Hindlimb muscle (tissue), 1 donor: ENCODE data around the gene SLC31A2. TPM values are rescaled to one million over a fixed set of nuclear protein-coding genes. Genes with fewer than 3 reads are reported as not detected.

Experiments
- DNase-seq: peaks from one replicate; pipeline ENCODE4 v3.0.0-alpha.2; 2013
- polyA plus RNA-seq: library from polyadenylated mRNA; unstranded; fragments of 120-200 nt; gene quantifications from one replicate; pipeline ENCODE4 v1.2.1, GENCODE V29; 2013; ENCODE audit not compliant: insufficient read length

The SLC31A2 gene
- polyA plus RNA-seq, 1 donor, result 3.3 TPM

- no peak for DNase-seq
These were observed 1.2 kb downstream of the SLC31A2 start for GRCh38 chr9:113151696-113152630.

DNA sequence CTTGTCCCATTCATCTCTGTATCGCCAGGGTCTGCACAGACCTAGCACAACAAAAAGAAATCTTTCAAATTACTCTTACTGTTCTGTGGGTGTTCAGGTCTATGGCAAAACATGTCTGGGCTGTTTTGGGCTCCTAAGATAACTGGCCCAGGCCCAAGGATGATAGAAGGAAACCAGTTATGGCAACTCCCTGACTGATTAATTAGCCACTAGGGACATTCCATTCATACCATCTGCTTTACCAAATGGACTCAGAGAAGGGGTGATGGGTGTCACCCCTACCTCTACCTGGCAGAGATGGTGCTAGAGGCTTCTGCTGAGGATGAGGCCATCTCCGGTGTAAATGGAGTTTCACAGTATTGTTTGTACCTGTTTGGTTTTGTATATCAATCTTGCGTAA is 1.9 kb downstream of the SLC31A2 start:
- no peak for DNase-seq

DNA sequence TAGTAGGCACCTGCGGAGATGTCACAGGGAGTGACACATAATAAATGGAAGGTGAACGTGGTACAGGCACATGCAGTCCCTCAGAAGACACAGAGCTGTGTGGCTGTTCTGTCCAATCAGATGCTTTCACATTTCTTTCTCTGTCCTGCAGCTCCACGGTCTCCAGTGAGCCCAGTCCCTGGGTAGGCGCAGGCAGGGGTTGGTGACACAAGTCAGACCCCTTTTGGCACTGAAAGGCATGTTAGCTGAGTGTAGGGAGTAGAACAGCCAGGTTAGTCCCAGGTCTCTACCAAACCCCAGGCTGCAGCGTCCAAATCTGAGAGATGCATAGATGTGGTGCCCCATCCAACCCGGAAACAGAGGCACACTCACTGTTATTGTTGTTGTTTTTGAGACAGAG is 2.8 kb downstream of the SLC31A2 start:
- no peak for DNase-seq

GRCh38 chr9:113154471-113154870 is 3.7 kb downstream of the SLC31A2 start:
- no peak for DNase-seq

GRCh38 chr9:113154946-113155345 is 4.1 kb downstream of the SLC31A2 start:
- no peak for DNase-seq

DNA sequence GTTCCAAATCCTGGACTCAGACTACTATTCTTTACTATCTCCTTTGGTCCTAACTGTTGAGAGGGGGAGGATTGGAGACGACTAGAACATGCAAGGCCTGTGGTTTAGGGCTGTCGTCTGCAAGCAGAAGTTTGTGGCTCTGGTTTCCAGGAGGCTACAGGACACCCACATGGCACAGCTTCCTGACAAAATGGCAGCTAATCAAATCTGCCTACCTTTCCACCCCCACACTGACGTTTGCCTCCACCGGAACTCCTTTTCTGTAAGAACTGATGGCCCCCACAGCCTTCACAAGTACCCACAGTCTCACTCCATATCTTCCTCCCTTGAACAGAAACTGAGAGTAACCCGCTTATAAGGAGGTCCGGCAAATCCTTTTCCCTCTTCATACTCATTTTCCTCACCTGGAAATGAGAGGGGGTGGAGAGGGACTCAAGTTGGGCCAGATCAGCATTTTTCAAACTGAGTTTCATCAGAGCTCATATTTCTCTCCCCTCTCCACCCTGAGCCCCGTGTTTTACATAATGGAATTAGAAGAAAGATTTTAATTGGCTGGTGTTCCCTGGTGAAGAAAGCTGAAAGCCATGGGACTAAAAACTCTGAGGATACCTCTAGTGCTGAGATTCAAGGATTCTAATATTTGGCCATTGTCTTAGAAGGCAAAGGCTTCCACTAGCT is 5.2 kb downstream of the SLC31A2 start:
- no peak for DNase-seq

- no peak for DNase-seq
These were observed 6.1 kb downstream of the SLC31A2 start for GRCh38 chr9:113156880-113157279.

DNA sequence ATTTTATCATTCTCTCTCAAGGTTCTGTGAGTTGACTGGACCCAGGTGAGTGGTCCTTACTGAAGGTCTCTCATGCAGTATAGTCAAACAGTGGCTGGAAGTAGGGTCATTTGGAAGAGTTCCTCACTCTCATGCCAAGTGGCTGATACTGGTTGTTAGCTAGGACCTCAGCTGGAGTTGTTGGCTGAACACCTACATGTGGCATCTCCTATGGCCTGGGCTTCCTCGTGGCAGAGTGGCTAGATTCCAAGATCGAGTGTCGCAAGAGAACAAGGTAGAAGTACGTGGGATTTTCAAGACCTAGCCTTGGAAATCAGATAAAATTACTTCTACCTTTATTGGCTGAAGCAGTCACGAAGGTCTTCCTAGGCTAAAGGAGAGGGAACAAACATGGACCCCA is 7.6 kb downstream of the SLC31A2 start:
- DNase-seq, result no peak

GRCh38 chr9:113160571-113160970 is 9.8 kb downstream of the SLC31A2 start:
- no peak for DNase-seq

DNA sequence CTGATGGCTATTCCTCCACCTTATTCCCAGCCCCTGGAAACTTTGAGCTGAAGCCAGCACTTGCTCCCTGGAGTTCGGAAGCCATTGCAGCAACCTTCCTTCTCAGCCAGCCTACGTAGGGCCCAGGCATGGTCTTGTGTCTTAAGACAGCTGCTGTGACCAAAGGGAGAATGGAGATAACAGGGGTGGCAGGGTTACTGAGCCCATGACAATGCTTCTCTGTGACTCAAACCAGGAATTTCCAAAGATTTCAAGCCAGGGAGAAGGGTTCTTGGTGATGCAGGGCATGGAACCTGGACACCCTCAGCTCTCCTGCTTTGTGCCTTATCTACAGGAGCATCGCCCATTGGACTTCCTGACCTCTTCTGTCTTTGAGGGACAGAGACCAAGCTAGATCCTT is 12.2 kb downstream of the SLC31A2 start:
- DNase-seq, result no peak

DNA sequence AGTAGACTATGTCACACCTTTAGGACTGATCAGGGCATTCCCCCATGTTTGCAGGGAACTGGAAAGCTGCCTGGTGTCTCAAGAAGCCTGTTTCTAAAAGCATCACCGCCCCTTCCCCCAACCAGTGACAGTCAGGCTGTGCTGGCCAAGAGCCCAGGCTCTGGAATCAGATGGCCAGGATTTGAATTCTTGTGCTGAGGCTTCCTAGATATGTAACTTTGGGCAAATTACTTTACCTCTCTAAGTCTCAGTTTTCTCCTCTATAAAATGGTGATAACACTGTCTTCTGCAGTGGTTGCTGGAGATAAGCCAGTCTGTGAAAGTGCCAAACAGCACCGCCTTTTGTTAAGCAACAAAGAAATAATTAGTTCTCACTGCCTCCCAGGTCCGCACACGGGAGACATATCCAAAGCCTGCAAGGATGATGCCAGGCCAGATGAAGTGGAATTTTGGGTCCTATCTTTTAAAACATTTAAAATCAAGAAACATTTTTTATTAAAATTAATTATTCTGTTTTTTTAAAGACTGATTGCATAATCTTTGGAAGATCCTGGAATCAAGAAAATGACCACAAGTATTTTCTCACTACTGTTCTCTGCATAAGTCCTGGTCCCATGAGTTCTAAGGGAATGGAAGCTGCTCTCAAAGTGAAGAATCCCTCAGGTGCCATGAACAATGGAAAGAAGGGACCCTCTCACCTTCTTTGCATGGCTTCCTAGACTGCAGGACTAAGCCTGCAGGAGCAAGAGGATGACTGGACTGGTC is 13.9 kb downstream of the SLC31A2 start:
- DNase-seq, result no peak

- no peak for DNase-seq
These were observed 15.2 kb downstream of the SLC31A2 start for GRCh38 chr9:113166039-113166438.

DNA sequence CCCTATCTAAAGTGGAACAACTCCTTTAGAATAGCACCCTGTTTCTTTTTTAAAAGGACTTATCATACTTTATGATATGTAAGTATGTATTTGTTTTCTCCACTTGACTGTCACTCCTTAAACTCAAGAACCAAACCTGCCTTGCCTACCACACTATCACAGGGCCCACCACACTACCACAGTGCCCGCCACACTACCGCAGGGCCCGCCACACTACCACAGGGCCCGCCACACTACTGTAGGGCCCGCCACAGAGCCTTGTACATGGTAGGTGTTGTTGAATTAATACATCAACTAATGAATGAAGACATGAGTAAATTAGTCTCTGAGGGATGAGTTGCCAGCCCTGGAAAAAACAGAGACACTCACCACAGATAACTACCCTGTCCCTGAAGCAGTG is 18.0 kb downstream of the SLC31A2 start:
- DNase-seq, result no peak

GRCh38 chr9:113173341-113173740 is 22.5 kb downstream of the SLC31A2 start:
- no peak for DNase-seq

GRCh38 chr9:113176803-113177202 is 26.0 kb downstream of the SLC31A2 start:
- DNase-seq, result no peak

- no peak for DNase-seq
These were observed 26.4 kb downstream of the SLC31A2 start for GRCh38 chr9:113177251-113177650.

DNA sequence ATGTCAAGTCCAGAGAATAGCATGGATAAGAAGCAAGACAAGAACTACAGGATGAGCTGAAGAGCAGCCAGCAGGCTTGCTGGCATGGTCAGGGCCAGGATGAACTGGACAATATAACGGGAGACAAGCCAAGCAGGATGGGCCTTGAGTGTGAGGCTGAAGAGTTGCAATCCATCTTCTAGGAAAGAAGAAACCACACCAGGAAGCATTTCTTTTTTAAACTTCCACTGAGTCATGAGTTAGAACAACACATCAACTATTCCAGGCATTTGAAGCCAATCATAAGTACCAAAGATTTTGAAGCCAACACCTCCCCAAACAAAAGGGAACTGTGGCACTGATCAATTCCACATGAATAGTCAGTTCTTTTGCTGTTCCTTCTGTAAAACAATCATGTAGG is 27.3 kb downstream of the SLC31A2 start:
- DNase-seq, result no peak

GRCh38 chr9:113179839-113180238 is 29.0 kb downstream of the SLC31A2 start:
- DNase-seq, result no peak

DNA sequence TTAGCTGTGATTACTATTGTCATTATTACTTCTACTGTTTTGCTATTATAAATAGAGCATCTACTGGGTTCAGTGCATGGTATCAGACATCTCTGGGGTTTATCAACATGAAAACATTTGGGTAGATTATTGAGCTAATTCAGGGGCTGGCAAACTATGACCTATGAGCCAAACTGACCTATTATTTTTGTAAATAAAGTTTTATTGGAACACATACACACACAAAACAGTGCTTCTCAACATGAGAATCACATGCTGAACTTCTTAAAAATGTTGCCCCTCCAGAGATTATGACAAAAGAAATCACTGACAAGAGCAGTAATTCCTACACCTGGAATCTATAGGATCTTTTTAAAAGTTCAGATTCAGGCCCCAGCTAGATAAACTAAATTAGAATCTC is 30.4 kb downstream of the SLC31A2 start:
- DNase-seq, result no peak

DNA sequence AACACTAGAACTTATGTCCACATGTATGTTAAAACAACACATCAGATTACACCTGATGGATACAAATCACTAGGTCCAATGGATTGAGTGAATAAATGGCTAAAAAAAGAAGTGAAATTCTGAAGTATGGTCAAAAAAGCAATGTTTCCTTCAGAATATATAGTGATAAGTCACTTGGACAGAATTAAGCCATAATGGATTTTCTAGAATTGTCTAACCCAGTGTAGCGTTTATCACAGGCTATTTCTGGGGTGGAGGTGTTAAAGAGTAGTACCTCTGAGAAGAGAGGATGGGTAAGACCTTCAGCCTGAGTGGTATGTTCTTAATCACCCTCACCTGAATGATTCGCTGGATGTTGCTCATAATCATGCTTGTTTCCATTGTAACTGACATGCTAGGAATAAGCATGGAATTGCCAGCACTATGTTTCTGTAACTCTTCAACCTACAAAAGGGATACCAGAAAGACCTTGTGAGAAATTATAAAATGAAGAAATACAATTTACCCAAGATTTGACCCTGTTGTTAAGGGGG is 33.2 kb downstream of the SLC31A2 start:
- DNase-seq, result no peak

DNA sequence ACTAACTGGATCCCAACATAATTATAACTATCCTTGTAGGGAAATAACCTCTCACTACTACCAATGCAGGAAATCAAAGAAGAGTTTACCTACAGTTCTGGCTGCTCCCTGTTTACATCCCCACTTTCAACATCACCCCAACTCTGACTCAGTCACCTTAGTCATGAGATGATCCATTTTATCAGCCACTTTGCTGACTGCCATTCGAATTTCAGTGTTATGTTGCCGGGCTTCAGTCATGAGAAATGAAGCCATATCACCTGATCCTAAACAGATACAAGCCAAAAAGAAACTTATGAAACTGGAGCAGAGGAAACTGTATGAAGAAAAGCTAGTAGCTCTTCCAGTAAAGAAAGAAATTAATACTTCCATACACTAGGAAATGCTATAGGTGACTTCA is 33.7 kb downstream of the SLC31A2 start:
- no peak for DNase-seq

GRCh38 chr9:113185271-113185670 is 34.5 kb downstream of the SLC31A2 start:
- DNase-seq, result no peak
